Measurements from ENCODE around the gene DNAJC16. TPM values are rescaled to one million over a fixed set of nuclear protein-coding genes. Genes with fewer than 3 reads are reported as not detected.
"Not testable (repeated sequence)": the region's sequence is repeated elsewhere in the genome, so short reads cannot be mapped to it uniquely, and the experiment has no call there.

Gene DNAJC16
- total RNA-seq, 1 donor from 2014 or later, result 32.5 TPM

DNA sequence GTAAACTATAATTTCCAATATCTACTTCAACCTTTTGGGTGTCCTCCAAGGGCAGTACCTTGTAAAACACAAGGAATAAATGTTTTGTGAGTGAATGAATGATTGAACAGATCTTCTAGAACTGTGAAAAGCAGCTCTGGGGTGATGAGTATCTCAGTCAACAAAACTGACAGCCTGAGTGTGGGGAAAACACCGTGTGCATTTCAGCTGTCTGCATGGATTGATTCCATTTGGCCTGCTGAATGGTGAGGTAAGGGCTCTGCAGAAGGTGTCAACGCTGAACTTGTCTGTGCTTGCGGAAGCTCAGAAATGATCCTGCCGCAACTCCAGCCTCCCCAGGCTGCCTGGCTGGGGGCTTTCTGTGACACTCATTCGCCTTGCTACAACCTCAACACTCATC, 65.6 kb downstream of the DNAJC16 start:
- Mint-ChIP-seq H3K9me3 (ENCODE audit: unreplicated experiment) (peaks cover 3% of the 10 kb centered on the region), H3K36me3 (ENCODE audit: unreplicated experiment) (no peaks in the 10 kb centered on the region), H3K4me3 (ENCODE audit: unreplicated experiment) (no peak overlapping the region), H3K27ac (ENCODE audit: unreplicated experiment) (no peak overlapping the region), H3K27me3 (ENCODE audit: unreplicated experiment) (no peaks in the 10 kb centered on the region), H3K4me1 (ENCODE audit: low read depth, unreplicated experiment) (peaks cover 9% of the 10 kb centered on the region)
- TF ChIP-seq, protein P1, sequence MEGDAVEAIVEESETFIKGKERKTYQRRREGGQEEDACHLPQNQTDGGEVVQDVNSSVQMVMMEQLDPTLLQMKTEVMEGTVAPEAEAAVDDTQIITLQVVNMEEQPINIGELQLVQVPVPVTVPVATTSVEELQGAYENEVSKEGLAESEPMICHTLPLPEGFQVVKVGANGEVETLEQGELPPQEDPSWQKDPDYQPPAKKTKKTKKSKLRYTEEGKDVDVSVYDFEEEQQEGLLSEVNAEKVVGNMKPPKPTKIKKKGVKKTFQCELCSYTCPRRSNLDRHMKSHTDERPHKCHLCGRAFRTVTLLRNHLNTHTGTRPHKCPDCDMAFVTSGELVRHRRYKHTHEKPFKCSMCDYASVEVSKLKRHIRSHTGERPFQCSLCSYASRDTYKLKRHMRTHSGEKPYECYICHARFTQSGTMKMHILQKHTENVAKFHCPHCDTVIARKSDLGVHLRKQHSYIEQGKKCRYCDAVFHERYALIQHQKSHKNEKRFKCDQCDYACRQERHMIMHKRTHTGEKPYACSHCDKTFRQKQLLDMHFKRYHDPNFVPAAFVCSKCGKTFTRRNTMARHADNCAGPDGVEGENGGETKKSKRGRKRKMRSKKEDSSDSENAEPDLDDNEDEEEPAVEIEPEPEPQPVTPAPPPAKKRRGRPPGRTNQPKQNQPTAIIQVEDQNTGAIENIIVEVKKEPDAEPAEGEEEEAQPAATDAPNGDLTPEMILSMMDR (IDR thresholded peaks at IDR 0.05; ENCODE audit: partially characterized antibody, unreplicated experiment), result no peak
- no peak for DNase-seq

- Mint-ChIP-seq H3K27me3 (ENCODE audit: unreplicated experiment) (no peaks in the 10 kb centered on the region), H3K4me3 (ENCODE audit: unreplicated experiment) (no peak overlapping the region), H3K9me3 (ENCODE audit: unreplicated experiment) (no peaks in the 10 kb centered on the region), H3K27ac (ENCODE audit: unreplicated experiment) (no peak overlapping the region), H3K4me1 (ENCODE audit: low read depth, unreplicated experiment) (peaks cover 9% of the 10 kb centered on the region), H3K36me3 (ENCODE audit: unreplicated experiment) (no peaks in the 10 kb centered on the region)
- DNase-seq, result no peak
- TF ChIP-seq, protein P1 (IDR thresholded peaks at IDR 0.05; ENCODE audit: partially characterized antibody, unreplicated experiment), result no peak
Observed at GRCh38 chr1:15595809-15596617, 69.4 kb downstream of the DNAJC16 start.

DNA sequence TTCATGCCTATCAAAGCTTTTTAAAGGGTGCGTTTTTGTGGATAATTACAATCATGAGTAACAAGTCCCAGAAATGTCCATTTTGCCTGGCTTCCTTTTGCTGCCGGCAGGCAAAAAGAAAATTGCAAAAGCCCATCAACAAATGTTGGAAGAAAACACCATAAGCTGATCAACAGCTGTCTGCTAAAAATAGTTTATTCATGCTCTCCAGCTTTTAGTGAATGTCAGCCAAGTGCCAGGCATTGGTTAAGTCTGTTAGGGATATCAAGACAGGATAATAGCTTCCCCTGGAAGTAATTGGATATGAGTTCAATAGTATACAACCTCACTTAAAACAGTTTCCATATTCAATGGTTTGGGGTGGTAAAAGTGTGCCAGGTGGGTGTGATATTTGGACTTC, 71.8 kb downstream of the DNAJC16 start:
- Mint-ChIP-seq H3K4me1 (ENCODE audit: low read depth, unreplicated experiment) (peaks cover 9% of the 10 kb centered on the region), H3K4me3 (ENCODE audit: unreplicated experiment) (no peak overlapping the region), H3K9me3 (ENCODE audit: unreplicated experiment) (no peaks in the 10 kb centered on the region), H3K36me3 (ENCODE audit: unreplicated experiment) (no peaks in the 10 kb centered on the region), H3K27ac (ENCODE audit: unreplicated experiment) (no peak overlapping the region), H3K27me3 (ENCODE audit: unreplicated experiment) (no peaks in the 10 kb centered on the region)
- no peak for DNase-seq
- TF ChIP-seq, protein P1 (IDR thresholded peaks at IDR 0.05; ENCODE audit: partially characterized antibody, unreplicated experiment), result no peak

DNA sequence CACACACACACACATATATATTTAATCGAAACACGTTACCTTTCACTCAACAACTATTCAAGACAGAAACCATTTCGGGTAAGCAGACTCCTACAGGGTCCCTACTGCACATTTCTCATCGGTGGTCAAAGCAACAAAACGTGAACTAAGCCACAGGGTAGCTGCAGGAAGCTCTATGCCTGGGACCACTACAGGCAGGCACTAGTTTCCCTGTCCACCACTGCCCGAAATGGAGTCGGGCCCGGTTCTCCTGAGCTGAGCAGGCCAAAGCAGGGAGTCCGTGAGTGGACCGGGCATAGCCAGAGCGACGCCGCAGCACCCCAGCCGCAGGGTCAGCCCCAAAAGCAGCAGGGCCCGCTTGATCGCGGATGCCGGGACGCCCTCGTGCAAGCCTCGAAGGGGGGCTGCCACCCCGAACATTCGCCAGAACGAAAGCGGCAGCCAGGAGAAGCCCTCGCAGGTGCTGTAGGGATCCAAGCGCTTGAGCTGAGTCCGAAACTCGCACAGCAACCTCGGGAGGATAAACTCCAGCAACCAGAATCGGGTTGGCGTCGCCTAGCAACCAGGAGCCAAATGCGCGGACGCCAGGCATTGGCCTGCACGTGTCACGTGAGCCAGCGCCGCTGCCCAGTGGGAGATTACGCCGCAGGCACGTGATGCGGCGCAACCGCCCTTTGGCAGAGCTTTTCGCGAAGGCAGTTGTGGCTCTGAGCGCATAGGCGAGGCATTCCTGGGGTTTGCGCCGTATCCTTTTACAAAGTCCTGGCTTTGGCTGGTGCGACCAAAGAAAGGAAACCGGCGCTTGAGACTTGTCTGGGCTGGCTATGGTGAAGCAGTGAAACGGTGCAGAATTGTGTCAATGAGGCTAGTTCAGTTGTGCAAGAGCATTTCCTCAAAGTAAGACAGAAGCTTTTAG, 76.7 kb downstream of the DNAJC16 start:
- DNase-seq, result peak; percentile 96
- H3K9me3 Mint-ChIP-seq (ENCODE audit: unreplicated experiment), result no peaks in the 10 kb centered on the region
- H3K4me3 Mint-ChIP-seq (ENCODE audit: unreplicated experiment), result peak overlapping the region; percentile 74
- TF ChIP-seq, protein P1 (IDR thresholded peaks at IDR 0.05; ENCODE audit: partially characterized antibody, unreplicated experiment), result no peak
- no peaks in the 10 kb centered on the region for H3K27me3 Mint-ChIP-seq (ENCODE audit: unreplicated experiment)
- no peaks in the 10 kb centered on the region for H3K36me3 Mint-ChIP-seq (ENCODE audit: unreplicated experiment)
- H3K4me1 Mint-ChIP-seq (ENCODE audit: low read depth, unreplicated experiment), result no peaks in the 10 kb centered on the region
- H3K27ac Mint-ChIP-seq (ENCODE audit: unreplicated experiment), result peak overlapping the region; percentile 23

DNA sequence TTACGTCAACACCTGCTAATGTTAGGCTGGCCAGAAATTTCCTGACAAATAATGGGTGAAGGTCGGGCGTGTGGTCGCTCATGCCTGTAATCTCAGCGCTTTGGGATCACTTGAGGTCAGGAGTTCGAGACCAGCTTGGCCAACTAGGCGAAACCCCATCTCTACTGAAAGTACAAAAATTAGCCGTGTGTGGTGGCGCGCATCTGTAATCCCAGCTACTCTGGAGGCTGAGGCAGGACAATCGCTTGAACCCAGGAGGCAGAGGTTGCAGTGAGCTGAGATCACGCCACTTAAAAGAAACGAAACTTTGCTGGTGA, 77.3 kb downstream of the DNAJC16 start:
- peak overlapping the region; percentile 23 for H3K27ac Mint-ChIP-seq (ENCODE audit: unreplicated experiment)
- not testable (repeated sequence) for H3K9me3 Mint-ChIP-seq (ENCODE audit: unreplicated experiment); H3K4me1 Mint-ChIP-seq (ENCODE audit: low read depth, unreplicated experiment); H3K36me3 Mint-ChIP-seq (ENCODE audit: unreplicated experiment); DNase-seq; H3K27me3 Mint-ChIP-seq (ENCODE audit: unreplicated experiment)
- peak overlapping the region; percentile 74 for H3K4me3 Mint-ChIP-seq (ENCODE audit: unreplicated experiment)

DNA sequence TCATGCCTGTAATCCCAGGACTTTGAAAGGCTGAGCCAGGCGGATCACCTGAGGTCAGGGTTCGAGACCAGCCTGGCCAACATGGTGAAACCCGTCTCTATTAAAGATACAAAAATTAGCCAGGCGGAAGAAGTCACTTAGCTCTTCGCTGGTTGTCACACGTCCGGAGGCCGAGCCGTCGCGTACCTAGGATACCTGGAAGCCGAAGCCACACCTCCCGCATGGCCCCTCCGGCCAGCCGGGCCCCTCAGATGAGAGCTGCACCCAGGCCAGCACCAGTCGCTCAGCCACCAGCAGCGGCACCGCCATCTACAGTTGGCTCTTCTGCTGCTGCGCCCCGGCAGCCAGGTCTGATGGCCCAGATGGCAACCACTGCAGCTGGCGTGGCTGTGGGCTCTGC, 77.8 kb downstream of the DNAJC16 start:
- H3K9me3 Mint-ChIP-seq (ENCODE audit: unreplicated experiment); H3K4me1 Mint-ChIP-seq (ENCODE audit: low read depth, unreplicated experiment); H3K36me3 Mint-ChIP-seq (ENCODE audit: unreplicated experiment); H3K27me3 Mint-ChIP-seq (ENCODE audit: unreplicated experiment); H3K27ac Mint-ChIP-seq (ENCODE audit: unreplicated experiment); DNase-seq: not testable (repeated sequence)
- peak overlapping the region; percentile 74 for H3K4me3 Mint-ChIP-seq (ENCODE audit: unreplicated experiment)

All from glutamatergic neuron (in vitro differentiated cells).